Loucy (cell line): ENCODE measurements around the gene PHACTR4.
"Not testable (repeated sequence)": the region's sequence is repeated elsewhere in the genome, so short reads cannot be mapped to it uniquely, and the experiment has no call there.

ENCODE experiments used
- H2AFZ ChIP-seq: fragments of 200-600 bp; sonication (generic); 2 replicates; pipeline ENCODE4 v1.6.0; 2016; ENCODE audit warnings: antibody characterized with exemption, mild to moderate bottlenecking, low read length, moderate library complexity
- H3F3A ChIP-seq: fragments of 200-600 bp; 2 replicates; pipeline ENCODE4 v1.6.0; 2016; ENCODE audit warnings: antibody characterized with exemption, low read depth, mild to moderate bottlenecking
- H3K27me3 ChIP-seq: fragments of 200-600 bp; sonication (generic); 2 replicates; pipeline ENCODE4 v1.6.1; 2014; ENCODE audit warnings: low read length, mild to moderate bottlenecking; ENCODE audit not compliant: insufficient read depth, poor library complexity, severe bottlenecking
- H3K36me3 ChIP-seq: fragments of 200-600 bp; sonication (generic); 2 replicates; pipeline ENCODE4 v1.6.1; 2016; ENCODE audit warnings: low read length; ENCODE audit not compliant: insufficient read depth
- H3K4me1 ChIP-seq: fragments of 200-600 bp; sonication (generic); 2 replicates; pipeline ENCODE4 v1.5.1; 2014; ENCODE audit warnings: low read length, mild to moderate bottlenecking; ENCODE audit not compliant: insufficient read depth, poor library complexity, severe bottlenecking
- H3K4me2 ChIP-seq: fragments of 200-600 bp; sonication (generic); 2 replicates; pipeline ENCODE4 v1.6.0; 2014; ENCODE audit warnings: antibody characterized with exemption, low read length, low read depth, mild to moderate bottlenecking; ENCODE audit not compliant: poor library complexity, severe bottlenecking
- H3K4me3 ChIP-seq: fragments of 200-600 bp; sonication (generic); 2 replicates; pipeline ENCODE4 v1.5.1; 2014; ENCODE audit warnings: low read length, mild to moderate bottlenecking, mixed read lengths; ENCODE audit not compliant: poor library complexity, severe bottlenecking
- H3K79me2 ChIP-seq: fragments of 200-600 bp; sonication (generic); 2 replicates; pipeline ENCODE4 v1.6.1; 2014; ENCODE audit warnings: low read length; ENCODE audit not compliant: insufficient read depth
- H3K9ac ChIP-seq: fragments of 200-600 bp; sonication (generic); 2 replicates; pipeline ENCODE4 v1.6.0; 2014; ENCODE audit warnings: mild to moderate bottlenecking, low read depth, low read length, moderate library complexity; ENCODE audit not compliant: poor library complexity, severe bottlenecking
- H3K9me2 ChIP-seq: fragments of 200-600 bp; sonication (generic); replicated peaks from 2 replicates; pipeline ENCODE4 v1.6.1; 2016; ENCODE audit warnings: low read depth, low read length, mixed read lengths
- H3K9me3 ChIP-seq: fragments of 200-600 bp; sonication (generic); 2 replicates; pipeline ENCODE4 v1.6.1; 2014; ENCODE audit warnings: mild to moderate bottlenecking, antibody characterized with exemption, low read length, low read depth; ENCODE audit not compliant: insufficient read depth
- H4K20me1 ChIP-seq: fragments of 200-600 bp; sonication (generic); 2 replicates; pipeline ENCODE4 v1.6.0; 2014; ENCODE audit warnings: antibody characterized with exemption, low read length, mild to moderate bottlenecking; ENCODE audit not compliant: insufficient read depth, poor library complexity, severe bottlenecking
- CTCF ChIP-seq: fragments of 200-600 bp; sonication (generic); conservative IDR thresholded peaks from 2 replicates; pipeline ENCODE4 v1.5.1; 2014; ENCODE audit warnings: mild to moderate bottlenecking, antibody characterized with exemption, low read length
- EZH2phosphoT487 ChIP-seq: fragments of 200-600 bp; IDR thresholded peaks from 2 replicates; pipeline ENCODE4 v1.6.1; 2018; ENCODE audit warnings: antibody characterized with exemption, mild to moderate bottlenecking, moderate library complexity, borderline replicate concordance

The PHACTR4 gene

GRCh38 chr1:28521502-28522164, 152.1 kb downstream of the PHACTR4 start:
- Histone ChIP-seq H3K9ac (no peak overlapping the region), H3K4me1 (peaks cover 31% of the 10 kb centered on the region), H3K9me3 (no peaks in the 10 kb centered on the region), H3K9me2 (no peaks in the 10 kb centered on the region), H2AFZ (no peak overlapping the region), H4K20me1 (peaks cover 21% of the 10 kb centered on the region), H3K27me3 (no peaks in the 10 kb centered on the region), H3K36me3 (no peaks in the 10 kb centered on the region), H3K79me2 (peaks cover 75% of the 10 kb centered on the region), H3K4me3 (peak overlapping the region; percentile 2), H3K4me2 (peak overlapping the region; percentile 98), H3F3A (peaks cover 6% of the 10 kb centered on the region)
- TF ChIP-seq EZH2phosphoT487 (no peak), CTCF (no peak)

- not testable (repeated sequence) for H3K9ac ChIP-seq, H3K9me2 ChIP-seq, H3K4me3 ChIP-seq, H3K27me3 ChIP-seq, H3K4me2 ChIP-seq, H3F3A ChIP-seq, H2AFZ ChIP-seq, H3K36me3 ChIP-seq, H3K9me3 ChIP-seq
- H3K4me1 ChIP-seq = peaks cover 30% of the 10 kb centered on the region
- peaks cover 21% of the 10 kb centered on the region for H4K20me1 ChIP-seq
- H3K79me2 ChIP-seq = peaks cover 84% of the 10 kb centered on the region
Observed at GRCh38 chr1:28522537-28522936, 153.0 kb downstream of the PHACTR4 start.

- not testable (repeated sequence) for H3K27me3 ChIP-seq, H3K9me3 ChIP-seq, H3K36me3 ChIP-seq, H3F3A ChIP-seq, H3K9me2 ChIP-seq, H3K4me2 ChIP-seq, H4K20me1 ChIP-seq, H3K4me3 ChIP-seq, H3K9ac ChIP-seq, H2AFZ ChIP-seq
- Histone ChIP-seq H3K4me1 (peaks cover 15% of the 10 kb centered on the region), H3K79me2 (peaks cover 79% of the 10 kb centered on the region)
Observed at GRCh38 chr1:28525002-28525642, 155.6 kb downstream of the PHACTR4 start.

GRCh38 chr1:28526886-28527285, 157.3 kb downstream of the PHACTR4 start:
- H3K4me3 ChIP-seq = no peak overlapping the region
- H3K27me3 ChIP-seq = no peaks in the 10 kb centered on the region
- H2AFZ ChIP-seq = no peak overlapping the region
- H3K36me3 ChIP-seq = peaks cover 19% of the 10 kb centered on the region; the same call in 1 of the 2 replicates
- H3K9me3 ChIP-seq = no peaks in the 10 kb centered on the region
- no peak for TF ChIP-seq CTCF
- TF ChIP-seq EZH2phosphoT487 = no peak
- peaks cover 5% of the 10 kb centered on the region for H4K20me1 ChIP-seq
- no peak overlapping the region for H3K9ac ChIP-seq
- peaks cover 63% of the 10 kb centered on the region for H3K79me2 ChIP-seq
- no peaks in the 10 kb centered on the region for H3F3A ChIP-seq
- H3K4me2 ChIP-seq = no peak overlapping the region
- no peaks in the 10 kb centered on the region for H3K9me2 ChIP-seq
- H3K4me1 ChIP-seq = peaks cover 3% of the 10 kb centered on the region
